PC-9 (cell line): ENCODE results near the gene NDUFS6. TPM values are rescaled to one million over a fixed set of nuclear protein-coding genes. Genes with fewer than 3 reads are reported as not detected.

ENCODE experiments used
- BruUV-seq: library from RNA; stranded (reverse); fragments of 400-500 nt; replicated peaks from 2 replicates; lab custom pipeline; 2021; lab: Mats Ljungman, UMichigan
- CTCF ChIA-PET: fragments of 300-600 bp; sonication (Branson Sonifier 250); formaldehyde crosslinking; loops from one replicate; lab custom pipeline; 2022; ENCODE audit warnings: antibody characterized with exemption; lab: Charles Lee
- POLR2A ChIA-PET: fragments of 300-600 bp; sonication (Branson Sonifier 250); formaldehyde crosslinking; loops from one replicate; lab custom pipeline; 2022; ENCODE audit warnings: antibody characterized with exemption; ENCODE audit not compliant: unreplicated experiment; lab: Charles Lee
- DNase-seq, 2 experiments: peaks; one replicate each; pipeline versions ENCODE4 v3.0.0 to v3.0.0-alpha.2; 2015 to 2022; ENCODE audit warnings: mixed read lengths in 1 of 2
- H2AFZ ChIP-seq: fragments of 200-600 bp; sonication (generic); 2 replicates; pipeline ENCODE4 v1.8.1; 2017; ENCODE audit warnings: antibody characterized with exemption
- H3F3A ChIP-seq: fragments of 200-600 bp; sonication (generic); 2 replicates; pipeline ENCODE4 v1.8.1; 2017; ENCODE audit warnings: antibody characterized with exemption, mild to moderate bottlenecking, low read depth; ENCODE audit not compliant: insufficient read depth
- H3K27ac ChIP-seq: fragments of 200-600 bp; sonication (generic); 2 replicates; pipeline ENCODE4 v1.6.1; 2016; ENCODE audit warnings: mixed run types
- H3K27me3 ChIP-seq: fragments of 200-600 bp; sonication (generic); 2 replicates; pipeline ENCODE4 v1.6.1; 2016; ENCODE audit warnings: low read depth, mixed run types; ENCODE audit not compliant: insufficient read depth
- H3K36me3 ChIP-seq: fragments of 200-600 bp; sonication (generic); 2 replicates; pipeline ENCODE4 v1.6.1; 2016; ENCODE audit warnings: low read depth, mixed run types
- H3K4me1 ChIP-seq: fragments of 200-600 bp; sonication (generic); replicated peaks from 2 replicates; pipeline ENCODE4 v1.6.1; 2016; ENCODE audit warnings: mixed run types; ENCODE audit not compliant: insufficient read depth
- H3K4me2 ChIP-seq: fragments of 200-600 bp; sonication (generic); 2 replicates; pipeline ENCODE4 v1.6.1; 2017; ENCODE audit warnings: mixed run types
- H3K4me3 ChIP-seq: fragments of 200-600 bp; sonication (generic); 2 replicates; pipeline ENCODE4 v1.6.1; 2016; ENCODE audit warnings: mixed run types
- H3K79me2 ChIP-seq: fragments of 200-600 bp; sonication (generic); 2 replicates; pipeline ENCODE4 v1.6.1; 2017; ENCODE audit warnings: low read depth, mixed run types
- H3K9me2 ChIP-seq: fragments of 200-600 bp; sonication (generic); 2 replicates; pipeline ENCODE4 v1.8.1; 2017; ENCODE audit warnings: mild to moderate bottlenecking; ENCODE audit not compliant: insufficient read depth
- H3K9me3 ChIP-seq: fragments of 200-600 bp; sonication (generic); 2 replicates; pipeline ENCODE4 v1.8.1; 2016; ENCODE audit warnings: low read depth; ENCODE audit not compliant: insufficient read depth
- H4K20me1 ChIP-seq: fragments of 200-600 bp; sonication (generic); 2 replicates; pipeline ENCODE4 v1.8.1; 2017; ENCODE audit not compliant: insufficient read depth
- CTCF ChIP-seq: fragments of 200-600 bp; sonication (generic); conservative IDR thresholded peaks from 2 replicates; pipeline ENCODE4 v1.6.1; 2017; ENCODE audit warnings: mixed run types, antibody characterized with exemption, mild to moderate bottlenecking, moderate library complexity
- EZH2 ChIP-seq: fragments of 200-600 bp; sonication (generic); IDR thresholded peaks from 2 replicates; pipeline ENCODE4 v1.8.0; 2017; ENCODE audit warnings: antibody characterized with exemption, low read depth
- intact Hi-C: fragments of 100-400 bp; cut with micrococcal nuclease; formaldehyde crosslinking; loops from one replicate; pipeline ENCODE4 v1.10.0; 2022; ENCODE audit not compliant: unreplicated experiment
- total RNA-seq: library from RNA; stranded (reverse); gene quantifications from 2 replicates; pipeline ENCODE4 v1.2.3, GENCODE V29; 2021

Gene NDUFS6
- total RNA-seq, 1 experiment from 2014 or later: 153 TPM

DNA sequence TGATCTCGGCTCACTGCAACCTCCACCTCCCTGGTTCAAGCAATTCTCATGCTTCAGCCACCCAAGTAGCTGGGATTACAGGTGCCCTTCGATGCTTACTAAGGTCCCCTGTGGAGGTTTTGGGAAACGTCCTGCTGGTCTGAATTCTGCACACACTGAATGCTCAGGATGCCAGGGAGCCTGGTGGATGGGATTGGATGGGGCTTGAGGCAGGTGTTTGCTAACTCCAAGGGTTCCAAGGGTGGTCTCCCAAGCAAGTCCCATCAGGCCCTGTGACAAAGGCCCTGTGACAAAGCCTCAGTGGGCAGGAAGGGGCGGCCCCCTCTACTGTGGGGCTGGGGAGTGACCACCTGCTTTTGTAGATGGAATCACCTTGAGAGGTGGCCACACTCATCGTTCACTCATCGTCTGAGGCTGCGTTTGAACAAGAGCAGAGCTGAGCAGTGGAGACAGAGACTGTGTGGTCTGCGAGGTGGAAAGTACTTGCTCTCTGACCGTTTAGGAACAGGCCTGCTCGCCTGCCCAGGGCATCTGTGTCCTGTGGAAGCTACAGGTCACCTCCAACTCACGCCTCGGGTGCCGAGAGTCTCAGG lies 41.7 kb upstream of the NDUFS6 start:
- POLR2A ChIA-PET: no interaction called here
- Histone ChIP-seq H3K36me3 (no peaks in the 10 kb centered on the region), H3K27ac (no peak overlapping the region), H3K27me3 (peaks cover 95% of the 10 kb centered on the region), H3K4me1 (no peaks in the 10 kb centered on the region), H3K9me2 (no peaks in the 10 kb centered on the region), H4K20me1 (0 out of 2 replicates have a peak, but pooled peaks cover 3% of the 10 kb centered on the region), H3K79me2 (no peaks in the 10 kb centered on the region), H3K9me3 (no peaks in the 10 kb centered on the region), H3K4me2 (no peak overlapping the region), H3F3A (no peaks in the 10 kb centered on the region), H2AFZ (no peak overlapping the region), H3K4me3 (no peak overlapping the region)
- no peak for TF ChIP-seq EZH2
- 0 out of 2 replicates have a peak, but pooled peaks have one; percentile 6 for TF ChIP-seq CTCF
- intact Hi-C loops: no loop called here
- CTCF ChIA-PET: no interaction called here
- no TSS peak for BruUV-seq
- no peak for DNase-seq

DNA sequence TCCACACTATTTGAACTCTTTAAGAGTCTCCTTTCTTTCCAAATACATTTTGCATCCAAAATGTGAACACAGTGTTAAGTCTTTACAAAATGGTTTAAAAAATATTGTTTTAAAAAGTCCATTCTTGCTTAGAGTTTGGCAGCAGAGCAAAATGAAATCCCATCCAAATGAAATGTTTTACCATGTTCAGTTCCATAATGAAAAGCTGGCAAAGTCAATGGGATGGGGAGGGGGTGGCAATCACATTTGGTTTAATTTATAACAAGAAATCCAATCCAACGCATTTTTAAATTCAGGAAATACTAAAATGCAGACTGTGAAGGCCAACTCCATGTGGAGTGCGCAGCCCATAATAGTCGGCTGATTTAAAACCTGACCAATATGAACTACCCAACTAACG lies 41.0 kb upstream of the NDUFS6 start:
- 0 out of 2 replicates have a peak, but pooled peaks cover 3% of the 10 kb centered on the region for H4K20me1 ChIP-seq
- H3K27me3 ChIP-seq: peaks cover 95% of the 10 kb centered on the region
- no peak overlapping the region for H3K27ac ChIP-seq
- H3K4me1 ChIP-seq: no peaks in the 10 kb centered on the region
- ChIA-PET CTCF (no interaction called here), POLR2A (interaction anchor here (0.6 kb wide), 1 partner anchor 1296 kb away, joined by 3 read pairs; no protein-coding TSS in a partner anchor)
- no peak; the same call in 1 of the 2 replicates for TF ChIP-seq EZH2
- no peak for TF ChIP-seq CTCF
- no peak overlapping the region for H3K4me2 ChIP-seq
- no peak overlapping the region for H3K4me3 ChIP-seq
- H3K36me3 ChIP-seq: no peaks in the 10 kb centered on the region
- DNase-seq: no peak
- BruUV-seq: no TSS peak
- H3F3A ChIP-seq: no peaks in the 10 kb centered on the region
- no peaks in the 10 kb centered on the region for H3K79me2 ChIP-seq
- no peak overlapping the region for H2AFZ ChIP-seq
- H3K9me3 ChIP-seq: no peaks in the 10 kb centered on the region
- intact Hi-C loops: loop anchor here (5.0 kb wide), 1 partner anchor 277 kb away; no protein-coding TSS in a partner anchor
- no peaks in the 10 kb centered on the region for H3K9me2 ChIP-seq

DNA sequence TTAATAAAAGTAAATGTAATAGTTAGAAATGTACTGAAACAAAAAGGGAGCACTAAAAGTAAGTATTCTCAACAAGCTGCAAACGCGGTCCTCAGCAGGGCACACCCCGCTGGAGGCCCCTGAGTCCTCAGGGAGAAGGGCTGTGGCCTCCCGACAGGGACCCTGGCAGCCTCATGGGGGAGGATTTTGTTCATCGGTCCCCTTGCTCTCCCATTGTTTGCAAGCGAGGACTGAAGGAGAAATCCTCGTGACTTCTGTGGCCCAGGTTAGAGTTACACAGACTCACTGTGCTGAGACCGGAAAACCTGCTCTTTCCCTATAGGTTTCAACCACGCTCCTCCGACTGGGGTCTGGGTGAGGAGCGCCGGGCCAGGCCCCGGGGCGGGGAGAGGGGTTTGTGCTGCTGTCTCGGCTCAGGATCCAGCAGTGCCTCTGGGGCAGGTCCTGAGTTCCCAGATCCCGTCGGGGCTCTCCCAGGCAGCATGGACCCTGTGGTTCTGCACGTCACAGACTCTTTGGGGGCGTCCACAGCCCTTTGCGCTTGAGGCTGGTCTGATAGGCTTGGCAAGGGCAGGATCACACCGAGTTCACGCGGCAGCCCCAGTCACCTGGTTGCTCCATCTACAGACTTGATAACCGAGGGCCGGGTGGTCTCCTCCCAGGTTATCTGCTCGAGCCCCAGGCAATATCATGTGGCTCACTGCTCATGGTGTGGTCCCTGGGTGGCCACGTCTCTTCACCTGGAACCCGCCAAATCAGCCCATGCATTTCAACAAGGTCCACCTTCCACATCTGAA lies 40.4 kb upstream of the NDUFS6 start:
- intact Hi-C loops: loop anchor here (5.0 kb wide), 1 partner anchor 276 kb away; no protein-coding TSS in a partner anchor
- Histone ChIP-seq H3K27me3 (peaks cover 95% of the 10 kb centered on the region), H3K4me2 (no peak overlapping the region), H3K79me2 (no peaks in the 10 kb centered on the region), H4K20me1 (no peaks in the 10 kb centered on the region), H3K4me3 (no peak overlapping the region), H3K9me2 (no peaks in the 10 kb centered on the region), H3F3A (no peaks in the 10 kb centered on the region), H2AFZ (no peak overlapping the region), H3K27ac (no peak overlapping the region), H3K4me1 (no peaks in the 10 kb centered on the region), H3K9me3 (no peaks in the 10 kb centered on the region), H3K36me3 (no peaks in the 10 kb centered on the region)
- no peak for DNase-seq
- CTCF ChIA-PET: no interaction called here
- BruUV-seq: no TSS peak
- no peak for TF ChIP-seq CTCF
- TF ChIP-seq EZH2: no peak
- POLR2A ChIA-PET: interaction anchor here (0.6 kb wide), 1 partner anchor 1296 kb away, joined by 3 read pairs; no protein-coding TSS in a partner anchor
